Prostate gland (tissue), 2 donors: ENCODE results near the gene TMEM154.

ENCODE experiments used
- CTCF ChIP-seq, 4 experiments: fragments of 200-600 bp in 2 of 4; fragments of 450-650 bp in 2 of 4; sonication (generic) in 2 of 4; IDR thresholded peaks; 1 replicate in 3 of 4; 2 replicates in 1 of 4; pipeline ENCODE4 v1.5.1; 2016 to 2019; ENCODE audit warnings: antibody characterized with exemption in 4 of 4, mild to moderate bottlenecking in 2 of 4, moderate library complexity in 2 of 4
- POLR2A ChIP-seq: fragments of 450-650 bp; IDR thresholded peaks from one replicate; pipeline ENCODE4 v1.6.1; 2016; ENCODE audit warnings: antibody characterized with exemption, mild to moderate bottlenecking

GRCh38 chr4:152661649-152662048 lies 18.1 kb downstream of the TMEM154 start:
- TF ChIP-seq CTCF (IDR thresholded peaks at IDR 0.05) (no peak), POLR2A (no peak)
